ENCODE data around the gene TBCE. TPM values are rescaled to one million over a fixed set of nuclear protein-coding genes. Genes with fewer than 3 reads are reported as not detected.
"Not testable (repeated sequence)": the region's sequence is repeated elsewhere in the genome, so short reads cannot be mapped to it uniquely, and the experiment has no call there.

The TBCE gene
- total RNA-seq, 2 experiments from 2014 or later = 7.0 to 8.4 TPM

DNA sequence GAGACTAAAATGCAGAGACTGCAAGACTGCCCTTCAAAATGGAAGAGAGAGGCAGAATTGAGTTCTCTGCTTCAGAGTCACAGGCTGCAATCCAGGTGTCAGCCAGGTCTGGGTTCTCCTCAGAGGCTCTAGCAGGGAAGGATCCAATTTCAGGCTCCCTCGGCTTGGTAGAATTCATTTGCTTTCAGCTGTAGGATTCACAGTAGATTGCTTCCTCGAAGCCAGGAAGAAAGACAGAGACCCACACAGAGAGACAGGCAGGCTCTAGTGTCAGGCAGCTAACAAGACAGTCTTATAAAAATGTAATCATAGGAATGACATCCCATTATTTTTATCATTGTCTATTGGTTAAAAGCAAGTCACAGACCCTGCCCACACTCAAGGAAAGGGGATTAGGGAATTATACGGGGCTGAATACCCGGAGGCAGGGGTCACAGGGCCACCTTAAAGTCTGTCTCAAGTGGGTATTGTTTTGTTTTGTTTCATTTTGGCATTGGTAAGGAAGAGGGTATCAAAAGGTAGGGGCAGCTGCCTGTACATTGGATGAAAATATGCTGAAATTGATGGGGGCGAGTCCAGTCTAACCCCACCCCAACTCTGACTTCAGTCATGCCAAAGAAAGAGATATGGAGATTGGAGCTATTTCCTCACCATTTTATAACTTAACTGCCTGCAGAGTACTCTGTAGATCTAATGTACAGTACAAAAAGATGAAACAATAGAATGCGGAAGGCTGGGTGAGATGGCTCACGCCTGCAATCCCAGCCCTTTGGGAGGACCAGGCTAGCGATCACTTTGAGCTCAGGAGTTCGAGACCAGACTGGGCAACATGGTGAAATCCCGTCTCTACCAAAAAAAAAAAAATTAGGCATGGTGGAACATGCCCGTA lies 9.5 kb upstream of the TBCE start:
- POLR2A ChIA-PET = interaction anchor here (0.9 kb wide), 1 partner anchor 10 kb away, joined by 4 read pairs; the partner anchor contains the start of gene TBCE
- ATAC-seq (ENCODE audit: poor library complexity) = no peak
- H3K4me3 ChIP-seq (ENCODE audit: low read length) = no peak overlapping the region
- H3K27me3 Mint-ChIP-seq = no peaks in the 10 kb centered on the region
- no peaks in the 10 kb centered on the region for H3K36me3 ChIP-seq (ENCODE audit: insufficient read depth, low read length)
- TF ChIP-seq, protein P1, sequence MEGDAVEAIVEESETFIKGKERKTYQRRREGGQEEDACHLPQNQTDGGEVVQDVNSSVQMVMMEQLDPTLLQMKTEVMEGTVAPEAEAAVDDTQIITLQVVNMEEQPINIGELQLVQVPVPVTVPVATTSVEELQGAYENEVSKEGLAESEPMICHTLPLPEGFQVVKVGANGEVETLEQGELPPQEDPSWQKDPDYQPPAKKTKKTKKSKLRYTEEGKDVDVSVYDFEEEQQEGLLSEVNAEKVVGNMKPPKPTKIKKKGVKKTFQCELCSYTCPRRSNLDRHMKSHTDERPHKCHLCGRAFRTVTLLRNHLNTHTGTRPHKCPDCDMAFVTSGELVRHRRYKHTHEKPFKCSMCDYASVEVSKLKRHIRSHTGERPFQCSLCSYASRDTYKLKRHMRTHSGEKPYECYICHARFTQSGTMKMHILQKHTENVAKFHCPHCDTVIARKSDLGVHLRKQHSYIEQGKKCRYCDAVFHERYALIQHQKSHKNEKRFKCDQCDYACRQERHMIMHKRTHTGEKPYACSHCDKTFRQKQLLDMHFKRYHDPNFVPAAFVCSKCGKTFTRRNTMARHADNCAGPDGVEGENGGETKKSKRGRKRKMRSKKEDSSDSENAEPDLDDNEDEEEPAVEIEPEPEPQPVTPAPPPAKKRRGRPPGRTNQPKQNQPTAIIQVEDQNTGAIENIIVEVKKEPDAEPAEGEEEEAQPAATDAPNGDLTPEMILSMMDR (IDR thresholded peaks at IDR 0.05) = no peak
- no peaks in the 10 kb centered on the region for H3K36me3 Mint-ChIP-seq (ENCODE audit: low read depth)
- DNase-seq = no peak
- no peaks in the 10 kb centered on the region for H3K9me3 ChIP-seq (ENCODE audit: control insufficient read depth in 1 of 2, insufficient read depth in 1 of 2, low read length in 2 of 2)
- intact Hi-C loops (cut with DNase I, micrococcal nuclease) = no loop called here
- H3K27me3 ChIP-seq (ENCODE audit: control insufficient read depth in 1 of 2, insufficient read depth in 2 of 2, low read length in 2 of 2) = no peaks in the 10 kb centered on the region
- no peaks in the 10 kb centered on the region for H3K4me1 ChIP-seq (ENCODE audit: insufficient read depth, low read length)
- H3K9me3 Mint-ChIP-seq = no peaks in the 10 kb centered on the region
- H3K27ac Mint-ChIP-seq = no peak overlapping the region
- H3K4me3 Mint-ChIP-seq = no peak overlapping the region
- no peak overlapping the region for H3K27ac ChIP-seq (ENCODE audit: low read depth in 1 of 2, low read length in 2 of 2)
- H3K4me1 Mint-ChIP-seq (ENCODE audit: low read depth) = no peaks in the 10 kb centered on the region
- CTCF ChIA-PET = interaction anchor here (0.9 to 1.0 kb wide), 2 partner anchors 16 to 19 kb away, joined by 3 read pairs; no protein-coding TSS in a partner anchor

DNA sequence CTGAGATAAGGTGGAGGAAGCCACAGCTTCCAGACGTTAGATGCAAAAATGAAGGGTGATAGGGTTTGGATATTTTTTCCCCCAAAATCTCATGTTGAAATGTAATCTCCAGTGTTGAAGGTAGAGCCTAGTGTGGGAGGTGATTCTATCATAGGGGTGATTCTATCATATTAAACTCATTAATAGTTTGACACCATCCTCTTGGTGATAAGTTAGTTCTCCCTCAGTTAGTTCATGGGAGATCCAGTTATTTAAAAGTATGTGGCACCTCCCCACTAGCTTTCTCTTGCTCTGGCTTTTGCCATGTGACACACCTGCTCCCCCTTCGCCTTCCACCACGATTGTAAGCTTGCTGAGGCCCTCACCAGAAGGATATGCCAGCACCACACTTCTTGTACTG lies 8.3 kb upstream of the TBCE start:
- H3K9me3 ChIP-seq (ENCODE audit: control insufficient read depth in 1 of 2, insufficient read depth in 1 of 2, low read length in 2 of 2) = no peaks in the 10 kb centered on the region
- H3K4me3 ChIP-seq (ENCODE audit: low read length) = no peak overlapping the region
- no peak for ATAC-seq (ENCODE audit: poor library complexity)
- H3K36me3 ChIP-seq (ENCODE audit: insufficient read depth, low read length) = no peaks in the 10 kb centered on the region
- no peaks in the 10 kb centered on the region for H3K4me1 ChIP-seq (ENCODE audit: insufficient read depth, low read length)
- TF ChIP-seq, protein P1 (IDR thresholded peaks at IDR 0.05) = no peak
- H3K27ac ChIP-seq (ENCODE audit: low read depth in 1 of 2, low read length in 2 of 2) = no peak overlapping the region
- Mint-ChIP-seq H3K27ac (no peak overlapping the region), H3K27me3 (no peaks in the 10 kb centered on the region), H3K9me3 (no peaks in the 10 kb centered on the region), H3K4me3 (no peak overlapping the region), H3K36me3 (ENCODE audit: low read depth) (no peaks in the 10 kb centered on the region), H3K4me1 (ENCODE audit: low read depth) (no peaks in the 10 kb centered on the region)
- H3K27me3 ChIP-seq (ENCODE audit: control insufficient read depth in 1 of 2, insufficient read depth in 2 of 2, low read length in 2 of 2) = no peaks in the 10 kb centered on the region
- CTCF ChIA-PET = interaction anchor here (1.0 kb wide), 1 partner anchor 17 kb away, joined by 3 read pairs; no protein-coding TSS in a partner anchor
- POLR2A ChIA-PET = interaction anchor here (1.3 kb wide), 1 partner anchor 8 kb away, joined by 3 read pairs; the partner anchor contains the start of gene TBCE
- intact Hi-C loops (cut with DNase I, micrococcal nuclease) = no loop called here
- no peak for DNase-seq

DNA sequence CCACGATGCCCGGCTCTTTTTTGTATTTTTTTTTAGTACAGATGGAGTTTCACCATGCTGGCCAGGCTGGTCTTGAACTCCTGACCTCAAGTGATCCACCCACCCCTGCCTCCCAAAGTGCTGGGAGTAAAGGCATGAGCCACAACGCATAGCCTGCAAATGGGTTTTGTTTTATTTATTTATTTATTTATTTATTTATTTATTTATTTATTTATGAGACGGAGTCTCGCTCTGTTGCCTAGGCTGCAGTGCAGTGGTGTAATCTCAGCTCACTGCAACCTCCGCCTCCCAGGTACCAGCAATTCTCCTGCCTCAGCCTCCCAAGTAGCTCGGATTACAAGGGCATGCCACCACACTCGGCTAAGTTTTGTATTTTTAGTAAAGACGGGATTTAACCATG lies 3.0 kb upstream of the TBCE start:
- intact Hi-C loops (cut with DNase I, micrococcal nuclease); DNase-seq; H3K27ac ChIP-seq (ENCODE audit: low read depth in 1 of 2, low read length in 2 of 2); H3K36me3 Mint-ChIP-seq (ENCODE audit: low read depth); POLR2A ChIA-PET; H3K9me3 Mint-ChIP-seq; H3K9me3 ChIP-seq (ENCODE audit: control insufficient read depth in 1 of 2, insufficient read depth in 1 of 2, low read length in 2 of 2); H3K27me3 ChIP-seq (ENCODE audit: control insufficient read depth in 1 of 2, insufficient read depth in 2 of 2, low read length in 2 of 2); H3K4me3 Mint-ChIP-seq; ATAC-seq (ENCODE audit: poor library complexity); H3K27me3 Mint-ChIP-seq; H3K4me3 ChIP-seq (ENCODE audit: low read length); H3K27ac Mint-ChIP-seq; H3K36me3 ChIP-seq (ENCODE audit: insufficient read depth, low read length); CTCF ChIA-PET: not testable (repeated sequence)
- peaks cover 32% of the 10 kb centered on the region for H3K4me1 Mint-ChIP-seq (ENCODE audit: low read depth)
- H3K4me1 ChIP-seq (ENCODE audit: insufficient read depth, low read length) = peaks cover 11% of the 10 kb centered on the region
